HCT116 (cell line): ENCODE data around the gene SORT1.

Source experiments
- CTCF ChIP-seq, 3 experiments: fragments of 200-600 bp in 1 of 3; sonication (generic) in 1 of 3; IDR thresholded peaks in 2 of 3; conservative IDR thresholded peaks in 1 of 3; 2 replicates each; pipeline ENCODE4 v1.5.1; 2012 to 2017; ENCODE audit warnings: low read depth in 2 of 3, low read length in 2 of 3, antibody characterized with exemption in 1 of 3, borderline replicate concordance in 1 of 3, control low read depth in 1 of 3, mild to moderate bottlenecking in 1 of 3, mixed read lengths in 1 of 3, mixed run types in 1 of 3, moderate library complexity in 1 of 3; ENCODE audit not compliant: insufficient read depth in 1 of 3
- EZH2 ChIP-seq: fragments of 200-600 bp; sonication (generic); IDR thresholded peaks from 2 replicates; pipeline ENCODE4 v1.6.1; 2017; ENCODE audit warnings: antibody characterized with exemption, mixed run types
- JUND ChIP-seq: IDR thresholded peaks from 2 replicates; pipeline ENCODE4 v1.6.1; 2012
- POLR2A ChIP-seq: IDR thresholded peaks from 2 replicates; pipeline ENCODE4 v1.7.0; 2011; ENCODE audit warnings: borderline replicate concordance; ENCODE audit not compliant: insufficient read depth, insufficient read length; ENCODE audit errors: extremely low read depth
- SP1 ChIP-seq: IDR thresholded peaks from 2 replicates; pipeline ENCODE4 v1.6.1; 2012; ENCODE audit warnings: low read depth
- SRF ChIP-seq: IDR thresholded peaks from 2 replicates; pipeline ENCODE4 v1.6.1; 2012; ENCODE audit warnings: low read depth
- ZNF274 ChIP-seq: fragments of 200-500 bp; sonication (Bioruptor generic); IDR thresholded peaks from 2 replicates; pipeline ENCODE4 v1.6.1; 2014; ENCODE audit warnings: mild to moderate bottlenecking, low read depth, low read length, inconsistent platforms

GRCh38 chr1:109265016-109265415 is 132.7 kb downstream of the SORT1 start:
- TF ChIP-seq POLR2A (no peak), CTCF (IDR thresholded peaks at IDR 0.05 in 2 of 3, conservative IDR thresholded peaks at IDR 0.05 in 1 of 3; ENCODE audit: borderline replicate concordance in 1 of 3, insufficient read depth in 1 of 3, low read depth in 2 of 3, low read length in 2 of 3) (no peak), EZH2 (no peak), ZNF274 (no peak), JUND (no peak), SRF (no peak), SP1 (no peak)
